Tracheal epithelial cell (primary cell): ENCODE results near the gene GFM1. TPM values are rescaled to one million over a fixed set of nuclear protein-coding genes. Genes with fewer than 3 reads are reported as not detected.

Experiments used
- total RNA-seq: library from RNA; depleted of rRNA; stranded (reverse); fragments of >200 nt; gene quantifications from 2 replicates; pipeline ENCODE4 v1.2.1, GENCODE V29; 2014

GFM1 gene
- total RNA-seq: 46.0 and 54.5 TPM in 2 replicates

DNA sequence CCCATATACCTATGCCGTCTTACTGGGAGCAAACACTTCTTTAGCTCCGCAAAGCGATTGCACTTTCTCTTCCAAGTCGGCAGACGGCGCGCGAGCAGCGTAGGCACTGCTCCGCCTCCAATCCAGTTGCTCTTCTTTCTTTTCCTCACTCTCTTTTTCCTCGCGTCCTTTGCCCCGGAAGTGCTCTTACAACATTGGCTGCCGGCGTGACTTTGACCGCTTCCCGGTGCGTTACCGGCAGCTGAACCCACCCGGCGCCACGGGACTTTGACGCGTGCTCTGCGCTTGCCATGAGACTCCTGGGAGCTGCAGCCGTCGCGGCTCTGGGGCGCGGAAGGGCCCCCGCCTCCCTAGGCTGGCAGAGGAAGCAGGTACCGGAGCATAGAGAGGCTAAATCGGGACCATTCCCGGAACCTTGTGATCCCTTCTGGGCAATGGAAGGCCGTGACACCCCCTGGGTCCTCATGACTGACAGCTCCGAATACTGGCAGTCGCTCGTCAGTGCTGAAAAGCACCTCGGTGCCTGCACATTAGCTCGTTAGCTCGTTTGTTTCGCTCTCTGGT, at the start of gene GFM1:
Gene GFM1 (plus strand): TSS at position 183 of the 564 bp plus-strand sequence. CDS start 108 bp downstream, at position 291.

DNA sequence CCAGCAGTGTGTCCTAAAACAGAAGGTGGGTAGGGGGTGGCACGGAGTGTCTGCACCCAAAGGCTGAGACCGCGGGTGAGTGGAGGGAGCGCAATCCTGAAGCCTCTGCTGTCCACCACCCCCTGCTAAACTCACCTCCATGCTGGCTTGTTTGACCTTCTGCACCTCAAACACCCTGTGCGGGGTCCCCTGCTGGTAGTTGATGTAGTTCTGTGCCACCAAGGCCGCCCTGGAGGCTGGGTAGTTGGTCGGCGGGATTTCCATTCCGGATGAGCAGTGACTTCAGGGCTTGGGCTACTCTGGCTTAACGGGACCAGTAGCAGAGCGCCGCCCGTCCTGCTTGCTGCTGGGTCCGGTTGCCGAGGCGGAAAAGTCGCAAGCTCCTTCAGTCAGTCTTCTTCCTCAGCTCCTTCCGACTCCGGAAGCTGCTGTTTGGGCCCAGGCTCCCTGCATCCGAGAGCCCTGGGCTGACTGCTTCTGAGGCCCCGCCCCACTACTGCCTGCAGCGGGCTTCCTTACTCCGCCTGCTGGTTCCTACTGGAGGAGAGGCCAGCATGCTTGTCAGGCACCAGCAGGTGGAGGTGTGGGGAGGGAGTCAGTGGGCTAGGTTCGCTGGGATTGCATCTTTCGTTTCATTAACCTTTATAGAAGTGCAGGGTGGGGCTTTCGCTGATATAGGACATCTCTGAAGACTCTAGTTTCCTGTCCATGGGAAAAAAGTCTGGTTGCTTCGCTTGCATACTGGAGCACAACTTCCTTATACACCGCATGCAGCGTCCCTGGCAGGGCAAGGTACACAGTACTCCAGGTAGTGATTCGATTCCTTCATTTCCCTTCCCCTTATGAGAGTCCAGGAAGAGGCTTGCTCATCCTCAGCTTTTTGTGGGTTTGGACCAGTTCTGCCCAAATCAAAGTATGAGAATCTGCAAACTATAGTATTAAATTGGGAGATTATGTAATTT, 28.2 kb downstream of the GFM1 start, which contains the start of gene LXN:
Gene LXN (minus strand): TSS at position 434 of the 962 bp plus-strand sequence. CDS start 170 bp downstream, at position 264.

DNA sequence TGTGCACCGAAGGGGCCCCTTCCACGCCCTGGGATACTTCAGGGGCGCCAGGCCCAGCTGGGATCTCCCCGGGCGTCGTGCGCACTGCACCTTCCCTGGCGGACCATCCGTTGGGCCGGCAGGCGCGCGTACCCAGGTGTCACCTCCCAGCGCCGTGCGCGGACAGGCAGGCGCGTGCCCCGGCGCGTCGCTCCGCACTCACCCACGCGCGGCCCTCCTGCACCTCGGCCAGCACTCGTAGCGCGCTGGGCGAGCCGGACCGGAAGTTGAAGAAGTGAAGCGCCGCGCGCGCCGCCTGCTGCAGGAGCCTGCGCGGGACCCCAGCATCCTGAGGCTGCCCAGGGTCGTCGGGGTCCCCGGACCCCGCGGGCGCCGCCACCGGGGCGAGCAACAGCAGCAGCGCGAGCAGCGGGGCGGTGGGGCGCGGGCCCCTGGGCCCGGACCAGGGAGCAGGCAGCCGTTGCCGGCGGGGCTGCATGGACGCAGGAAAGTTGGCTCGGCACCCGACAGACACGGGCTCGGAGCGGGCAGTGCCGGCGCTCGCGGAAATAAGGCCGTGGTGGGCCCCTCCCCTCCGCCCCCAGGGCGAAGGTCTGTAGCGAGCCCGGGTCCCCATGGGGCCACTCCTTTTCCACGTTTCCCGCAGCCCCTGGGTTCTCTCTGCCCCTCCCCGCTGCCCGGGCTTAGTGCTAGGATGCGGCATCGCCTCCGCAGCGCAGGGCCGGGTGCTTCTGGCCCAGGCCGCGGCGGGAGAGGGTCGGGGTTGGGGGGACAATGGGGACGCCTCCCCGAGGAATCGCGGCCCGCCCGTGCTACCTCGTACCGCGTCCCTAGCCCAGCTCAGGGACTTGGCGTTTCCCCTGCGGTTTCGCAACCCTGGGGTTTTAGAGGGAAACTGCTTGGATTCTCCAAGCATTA, 87.9 kb downstream of the GFM1 start, which contains the start of gene RARRES1:
Gene RARRES1 (minus strand): TSS at position 520 of the 918 bp plus-strand sequence. CDS start 42 bp downstream, at position 478.

Other genes starting within 250 kb of the GFM1 start
- gene MLF1, start 73.3 kb upstream of the GFM1 start, total RNA-seq: 4.9 and 10.4 TPM in 2 replicates
- gene LXN, start 28.1 kb downstream of the GFM1 start, total RNA-seq: 3.9 and 4.0 TPM in 2 replicates
- 0.85 and 1.2 TPM in 2 replicates for gene RARRES1, start 87.9 kb downstream of the GFM1 start, total RNA-seq
- gene MFSD1, start 157.5 kb downstream of the GFM1 start, total RNA-seq: 48.4 and 55.7 TPM in 2 replicates